Esophagus squamous epithelium (tissue), 4 donors: ENCODE results near the gene ZNF655.

ENCODE experiments used
- CTCF ChIP-seq, 6 experiments: fragments of 450-650 bp in 4 of 6; fragments of 200-600 bp in 2 of 6; sonication (generic) in 2 of 6; IDR thresholded peaks; one replicate each; pipeline ENCODE4 v1.5.1; 2016 to 2019; ENCODE audit warnings: antibody characterized with exemption in 6 of 6, mild to moderate bottlenecking in 4 of 6, moderate library complexity in 4 of 6
- POLR2A ChIP-seq, 4 donors: fragments of 450-650 bp; IDR thresholded peaks; one replicate each; pipeline ENCODE4 v1.6.1; 2017; ENCODE audit warnings: antibody characterized with exemption in 4 of 4, mild to moderate bottlenecking in 4 of 4, moderate library complexity in 3 of 4

GRCh38 chr7:99616359-99617191 lies 58.1 kb downstream of the ZNF655 start, which contains the start of gene ZSCAN25:
- TF ChIP-seq POLR2A (IDR thresholded peaks at IDR 0.05) = peak in 2 of 4 donors; percentile 54 to 56
- peak in 4 of 6 experiments; percentile 4 to 31 (median 12) for TF ChIP-seq CTCF (IDR thresholded peaks at IDR 0.05)
